Measurements from ENCODE around the gene ZPLD1. TPM values are rescaled to one million over a fixed set of nuclear protein-coding genes. Genes with fewer than 3 reads are reported as not detected.

ZPLD1 gene
- total RNA-seq, 1 donor from 2014 or later = not detected

- Mint-ChIP-seq H3K27me3 (ENCODE audit: unreplicated experiment) (no peaks in the 10 kb centered on the region), H3K4me1 (ENCODE audit: unreplicated experiment) (no peaks in the 10 kb centered on the region), H3K36me3 (ENCODE audit: low read depth, unreplicated experiment) (no peaks in the 10 kb centered on the region), H3K4me3 (ENCODE audit: unreplicated experiment) (no peak overlapping the region), H3K27ac (ENCODE audit: unreplicated experiment) (no peak overlapping the region), H3K9me3 (ENCODE audit: unreplicated experiment) (no peaks in the 10 kb centered on the region)
- no peak for TF ChIP-seq CTCF (IDR thresholded peaks at IDR 0.05; ENCODE audit: unreplicated experiment)
- DNase-seq (ENCODE audit: low spot score) = no peak
Observed at GRCh38 chr3:102447272-102447671, 12.5 kb downstream of the ZPLD1 start.

- H3K4me3 Mint-ChIP-seq (ENCODE audit: unreplicated experiment) = no peak overlapping the region
- H3K9me3 Mint-ChIP-seq (ENCODE audit: unreplicated experiment) = no peaks in the 10 kb centered on the region
- H3K27ac Mint-ChIP-seq (ENCODE audit: unreplicated experiment) = no peak overlapping the region
- no peaks in the 10 kb centered on the region for H3K27me3 Mint-ChIP-seq (ENCODE audit: unreplicated experiment)
- TF ChIP-seq CTCF (IDR thresholded peaks at IDR 0.05; ENCODE audit: unreplicated experiment) = no peak
- DNase-seq (ENCODE audit: low spot score) = no peak
- H3K36me3 Mint-ChIP-seq (ENCODE audit: low read depth, unreplicated experiment) = no peaks in the 10 kb centered on the region
- H3K4me1 Mint-ChIP-seq (ENCODE audit: unreplicated experiment) = no peaks in the 10 kb centered on the region
Observed at GRCh38 chr3:102449341-102449740, 14.5 kb downstream of the ZPLD1 start.

- Mint-ChIP-seq H3K27ac (ENCODE audit: unreplicated experiment) (no peak overlapping the region), H3K36me3 (ENCODE audit: low read depth, unreplicated experiment) (no peaks in the 10 kb centered on the region), H3K27me3 (ENCODE audit: unreplicated experiment) (no peaks in the 10 kb centered on the region), H3K4me3 (ENCODE audit: unreplicated experiment) (no peak overlapping the region), H3K4me1 (ENCODE audit: unreplicated experiment) (no peaks in the 10 kb centered on the region), H3K9me3 (ENCODE audit: unreplicated experiment) (no peaks in the 10 kb centered on the region)
- no peak for TF ChIP-seq CTCF (IDR thresholded peaks at IDR 0.05; ENCODE audit: unreplicated experiment)
- DNase-seq (ENCODE audit: low spot score) = no peak
Observed at GRCh38 chr3:102449930-102450329, 15.1 kb downstream of the ZPLD1 start.

- no peak for DNase-seq (ENCODE audit: low spot score)
- TF ChIP-seq CTCF (IDR thresholded peaks at IDR 0.05; ENCODE audit: unreplicated experiment) = no peak
- Mint-ChIP-seq H3K4me3 (ENCODE audit: unreplicated experiment) (no peak overlapping the region), H3K27me3 (ENCODE audit: unreplicated experiment) (no peaks in the 10 kb centered on the region), H3K4me1 (ENCODE audit: unreplicated experiment) (no peaks in the 10 kb centered on the region), H3K36me3 (ENCODE audit: low read depth, unreplicated experiment) (no peaks in the 10 kb centered on the region), H3K27ac (ENCODE audit: unreplicated experiment) (no peak overlapping the region), H3K9me3 (ENCODE audit: unreplicated experiment) (no peaks in the 10 kb centered on the region)
Observed at GRCh38 chr3:102450976-102451375, 16.2 kb downstream of the ZPLD1 start.

- no peak for TF ChIP-seq CTCF (IDR thresholded peaks at IDR 0.05; ENCODE audit: unreplicated experiment)
- Mint-ChIP-seq H3K4me1 (ENCODE audit: unreplicated experiment) (no peaks in the 10 kb centered on the region), H3K4me3 (ENCODE audit: unreplicated experiment) (no peak overlapping the region), H3K27me3 (ENCODE audit: unreplicated experiment) (no peaks in the 10 kb centered on the region), H3K36me3 (ENCODE audit: low read depth, unreplicated experiment) (no peaks in the 10 kb centered on the region), H3K9me3 (ENCODE audit: unreplicated experiment) (no peaks in the 10 kb centered on the region), H3K27ac (ENCODE audit: unreplicated experiment) (no peak overlapping the region)
- DNase-seq (ENCODE audit: low spot score) = no peak
Observed at GRCh38 chr3:102451543-102451942, 16.7 kb downstream of the ZPLD1 start.

All from endothelial cell (in vitro differentiated cells).